HUES6 (cell line): Measurements from ENCODE around the gene PRDX5.
"Not testable (repeated sequence)": the region's sequence is repeated elsewhere in the genome, so short reads cannot be mapped to it uniquely, and the experiment has no call there.

Experiments used
- H3K27ac ChIP-seq: 2 replicates; pipeline ENCODE4 v1.7.0; 2013; ENCODE audit warnings: low read depth, mild to moderate bottlenecking, low read length, inconsistent platforms
- H3K27me3 ChIP-seq: 2 replicates; pipeline ENCODE4 v1.6.1; 2013; ENCODE audit warnings: low read length; ENCODE audit not compliant: control insufficient read depth, insufficient read depth
- H3K36me3 ChIP-seq: 2 replicates; pipeline ENCODE4 v1.6.1; 2013; ENCODE audit warnings: low read length; ENCODE audit not compliant: control insufficient read depth, insufficient read depth
- H3K4me1 ChIP-seq: 2 replicates; pipeline ENCODE4 v1.6.1; 2013; ENCODE audit warnings: low read length; ENCODE audit not compliant: control insufficient read depth, insufficient read depth
- H3K4me3 ChIP-seq: 2 replicates; pipeline ENCODE4 v1.5.1; 2013; ENCODE audit warnings: low read depth, low read length
- H3K9ac ChIP-seq: one replicate; pipeline ENCODE4 v1.6.1; 2013; ENCODE audit warnings: mild to moderate bottlenecking, low read length
- H3K9me3 ChIP-seq: 2 replicates; pipeline ENCODE4 v1.6.1; 2013; ENCODE audit warnings: low read depth, low read length; ENCODE audit not compliant: control insufficient read depth, insufficient read depth

Gene PRDX5

GRCh38 chr11:64321026-64321425 is 3.1 kb downstream of the PRDX5 start:
- H3K4me1 ChIP-seq, result peaks cover 33% of the 10 kb centered on the region
- H3K27ac ChIP-seq, result no peak overlapping the region
- no peak overlapping the region for H3K4me3 ChIP-seq
- H3K9me3 ChIP-seq, result no peaks in the 10 kb centered on the region
- H3K9ac ChIP-seq, result no peak overlapping the region
- H3K36me3 ChIP-seq, result peaks cover 38% of the 10 kb centered on the region
- H3K27me3 ChIP-seq, result no peaks in the 10 kb centered on the region

DNA sequence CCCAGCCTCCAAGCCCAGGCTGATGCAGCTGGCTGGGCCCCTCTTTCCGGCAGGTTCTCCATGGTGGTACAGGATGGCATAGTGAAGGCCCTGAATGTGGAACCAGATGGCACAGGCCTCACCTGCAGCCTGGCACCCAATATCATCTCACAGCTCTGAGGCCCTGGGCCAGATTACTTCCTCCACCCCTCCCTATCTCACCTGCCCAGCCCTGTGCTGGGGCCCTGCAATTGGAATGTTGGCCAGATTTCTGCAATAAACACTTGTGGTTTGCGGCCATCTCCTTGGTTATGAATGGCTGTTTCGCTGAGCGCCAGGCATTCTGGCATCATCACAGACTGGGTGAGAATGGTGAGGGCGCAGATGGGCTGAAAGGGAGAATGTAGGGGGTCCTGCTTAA is 3.6 kb downstream of the PRDX5 start:
- Histone ChIP-seq H3K4me3 (no peak overlapping the region), H3K36me3 (peaks cover 34% of the 10 kb centered on the region), H3K27ac (no peak overlapping the region), H3K9ac (no peak overlapping the region), H3K27me3 (no peaks in the 10 kb centered on the region), H3K9me3 (no peaks in the 10 kb centered on the region), H3K4me1 (peaks cover 33% of the 10 kb centered on the region)

DNA sequence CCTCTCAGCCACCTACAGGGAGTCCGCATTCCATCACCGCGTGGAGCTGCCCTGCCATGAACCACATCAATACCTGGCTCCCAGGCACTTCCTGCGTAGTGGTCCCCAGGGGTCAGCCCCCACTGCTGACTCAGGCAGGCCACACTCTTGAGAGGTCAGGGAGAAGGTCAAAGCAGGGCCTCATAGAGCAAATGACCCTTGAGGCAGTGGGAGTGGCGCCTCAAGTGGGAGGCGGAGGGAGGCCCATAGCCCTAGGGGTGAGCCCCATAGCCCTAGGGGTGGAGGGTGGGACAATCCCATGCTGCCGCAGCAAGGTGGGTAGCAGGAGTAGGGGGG is 5.0 kb downstream of the PRDX5 start:
- Histone ChIP-seq H3K9ac (no peak overlapping the region), H3K9me3 (no peaks in the 10 kb centered on the region), H3K36me3 (peaks cover 34% of the 10 kb centered on the region), H3K4me1 (peaks cover 33% of the 10 kb centered on the region), H3K27ac (no peak overlapping the region), H3K27me3 (no peaks in the 10 kb centered on the region), H3K4me3 (no peak overlapping the region)

DNA sequence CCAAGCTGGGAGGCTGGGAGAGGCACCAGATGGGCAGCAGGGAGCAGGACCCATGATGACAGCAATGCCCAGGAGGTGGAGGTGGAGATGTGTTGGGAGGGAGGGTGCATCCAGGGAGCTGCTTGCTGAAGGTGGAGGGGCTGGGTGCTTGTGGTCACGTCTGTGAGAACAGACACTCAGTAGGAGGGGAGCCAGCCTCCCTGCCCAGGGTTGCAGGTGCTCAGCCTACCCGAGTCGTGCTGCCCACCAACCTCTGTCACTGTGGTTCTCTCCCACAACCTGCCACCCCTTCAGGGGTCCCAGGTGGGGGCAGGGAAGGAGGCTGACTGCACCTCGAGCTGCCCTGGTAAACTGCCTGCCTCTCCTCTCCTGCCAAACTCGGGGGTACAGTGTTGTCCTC is 5.5 kb downstream of the PRDX5 start:
- Histone ChIP-seq H3K9me3 (no peaks in the 10 kb centered on the region), H3K9ac (no peak overlapping the region), H3K4me3 (no peak overlapping the region), H3K4me1 (peaks cover 33% of the 10 kb centered on the region), H3K36me3 (peaks cover 34% of the 10 kb centered on the region), H3K27me3 (no peaks in the 10 kb centered on the region), H3K27ac (no peak overlapping the region)

DNA sequence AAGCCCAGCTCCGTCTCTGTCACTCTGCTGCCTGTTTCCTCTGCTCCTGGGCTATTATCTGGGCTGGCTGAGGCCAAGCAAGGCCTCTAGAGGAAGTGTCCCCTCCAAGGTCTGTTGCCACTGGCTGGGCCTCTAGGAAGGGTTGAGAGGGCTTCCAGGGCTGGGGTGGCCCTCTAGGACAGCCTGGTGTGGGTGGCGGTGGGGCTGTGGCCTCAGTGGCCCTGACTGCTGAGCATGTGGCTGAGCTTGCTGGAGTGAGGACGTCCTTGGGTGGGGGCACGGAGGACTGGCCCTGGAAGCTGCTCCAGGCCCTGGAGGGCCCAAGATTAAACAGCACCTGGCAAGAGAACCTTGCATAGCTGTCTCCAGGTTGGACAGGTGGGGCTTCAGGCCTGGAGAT is 6.1 kb downstream of the PRDX5 start:
- H3K27me3 ChIP-seq, H3K9me3 ChIP-seq, H3K4me3 ChIP-seq, H3K9ac ChIP-seq: not testable (repeated sequence)
- H3K36me3 ChIP-seq, result peaks cover 34% of the 10 kb centered on the region
- H3K27ac ChIP-seq, result peak overlapping the region; percentile 46; the same call in 1 of the 2 replicates
- peaks cover 31% of the 10 kb centered on the region for H3K4me1 ChIP-seq

DNA sequence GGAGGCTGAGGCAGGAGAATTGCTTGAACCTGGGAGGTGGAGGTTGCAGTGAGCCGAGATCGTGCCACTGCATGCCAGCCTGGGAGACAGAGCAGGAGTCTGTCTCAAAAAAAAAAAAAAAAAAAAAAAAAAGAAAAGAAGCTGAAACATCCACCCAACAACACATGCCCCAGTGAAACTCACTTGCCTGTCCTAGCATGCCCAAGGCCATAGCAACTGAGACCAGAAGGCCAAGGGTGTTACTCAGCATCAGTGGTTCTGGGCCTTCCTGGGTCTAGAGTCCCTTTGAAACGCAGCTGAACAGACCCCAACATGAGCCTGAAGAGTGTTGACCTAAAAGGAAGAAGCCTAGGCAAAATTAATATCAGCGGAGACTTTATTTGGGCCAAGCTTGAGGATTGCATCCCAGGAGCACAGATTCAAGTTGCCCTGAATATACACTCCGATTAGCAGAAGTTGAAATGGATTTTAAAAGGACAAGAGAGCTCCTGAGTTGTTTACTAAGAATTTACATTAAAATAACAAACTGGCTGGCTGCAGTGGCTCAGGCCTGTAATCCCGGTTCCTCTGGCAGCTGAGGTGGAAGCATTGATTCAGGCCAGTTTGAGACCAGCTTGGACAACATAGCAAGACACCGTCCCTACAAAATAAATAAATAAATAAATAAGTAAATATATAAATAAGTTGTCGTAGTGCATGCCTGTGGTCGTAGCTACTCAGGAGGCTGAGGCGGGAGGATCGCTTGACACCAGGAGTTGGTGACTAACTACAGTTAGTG is 7.0 kb downstream of the PRDX5 start:
- Histone ChIP-seq H3K4me1 (peaks cover 24% of the 10 kb centered on the region; the same call in 1 of the 2 replicates), H3K27ac (no peak overlapping the region), H3K36me3 (peaks cover 28% of the 10 kb centered on the region), H3K27me3 (no peaks in the 10 kb centered on the region), H3K4me3 (no peak overlapping the region), H3K9me3 (no peaks in the 10 kb centered on the region), H3K9ac (no peak overlapping the region)

GRCh38 chr11:64327375-64327774 is 9.5 kb downstream of the PRDX5 start:
- no peaks in the 10 kb centered on the region for H3K27me3 ChIP-seq
- H3K36me3 ChIP-seq, result peaks cover 9% of the 10 kb centered on the region
- peaks cover 39% of the 10 kb centered on the region for H3K4me1 ChIP-seq
- H3K9me3 ChIP-seq, result no peaks in the 10 kb centered on the region
- no peak overlapping the region for H3K9ac ChIP-seq
- no peak overlapping the region for H3K27ac ChIP-seq
- H3K4me3 ChIP-seq, result no peak overlapping the region

GRCh38 chr11:64327993-64328392 is 10.1 kb downstream of the PRDX5 start:
- no peak overlapping the region for H3K27ac ChIP-seq
- H3K4me1 ChIP-seq, result peaks cover 33% of the 10 kb centered on the region
- H3K9ac ChIP-seq, result no peak overlapping the region
- H3K27me3 ChIP-seq, result no peaks in the 10 kb centered on the region
- peaks cover 2% of the 10 kb centered on the region; the same call in 1 of the 2 replicates for H3K36me3 ChIP-seq
- no peak overlapping the region for H3K4me3 ChIP-seq
- no peaks in the 10 kb centered on the region for H3K9me3 ChIP-seq

DNA sequence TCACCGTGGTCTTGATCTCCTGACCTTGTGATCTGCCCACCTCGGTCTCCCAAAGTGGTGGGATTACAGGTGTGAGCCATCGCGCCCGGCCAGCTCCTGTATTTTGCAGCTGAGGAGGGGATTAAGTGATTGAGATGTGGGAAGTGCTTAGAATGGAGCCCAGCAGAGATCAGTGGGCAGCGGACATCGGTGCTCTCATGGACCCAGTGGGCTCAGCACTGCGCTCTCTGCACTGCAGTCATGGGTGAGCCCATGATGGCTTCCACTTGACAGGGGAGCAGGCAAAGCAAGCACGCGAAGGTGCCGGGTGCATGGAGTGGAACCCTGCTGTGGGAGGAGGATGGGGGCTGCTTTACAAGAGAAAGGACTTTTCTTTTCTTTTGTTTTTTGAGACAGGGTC is 13.0 kb downstream of the PRDX5 start:
- Histone ChIP-seq H3K27ac (no peak overlapping the region), H3K4me1 (peaks cover 16% of the 10 kb centered on the region), H3K9me3 (no peaks in the 10 kb centered on the region), H3K27me3 (no peaks in the 10 kb centered on the region), H3K36me3 (no peaks in the 10 kb centered on the region), H3K9ac (no peak overlapping the region), H3K4me3 (no peak overlapping the region)

DNA sequence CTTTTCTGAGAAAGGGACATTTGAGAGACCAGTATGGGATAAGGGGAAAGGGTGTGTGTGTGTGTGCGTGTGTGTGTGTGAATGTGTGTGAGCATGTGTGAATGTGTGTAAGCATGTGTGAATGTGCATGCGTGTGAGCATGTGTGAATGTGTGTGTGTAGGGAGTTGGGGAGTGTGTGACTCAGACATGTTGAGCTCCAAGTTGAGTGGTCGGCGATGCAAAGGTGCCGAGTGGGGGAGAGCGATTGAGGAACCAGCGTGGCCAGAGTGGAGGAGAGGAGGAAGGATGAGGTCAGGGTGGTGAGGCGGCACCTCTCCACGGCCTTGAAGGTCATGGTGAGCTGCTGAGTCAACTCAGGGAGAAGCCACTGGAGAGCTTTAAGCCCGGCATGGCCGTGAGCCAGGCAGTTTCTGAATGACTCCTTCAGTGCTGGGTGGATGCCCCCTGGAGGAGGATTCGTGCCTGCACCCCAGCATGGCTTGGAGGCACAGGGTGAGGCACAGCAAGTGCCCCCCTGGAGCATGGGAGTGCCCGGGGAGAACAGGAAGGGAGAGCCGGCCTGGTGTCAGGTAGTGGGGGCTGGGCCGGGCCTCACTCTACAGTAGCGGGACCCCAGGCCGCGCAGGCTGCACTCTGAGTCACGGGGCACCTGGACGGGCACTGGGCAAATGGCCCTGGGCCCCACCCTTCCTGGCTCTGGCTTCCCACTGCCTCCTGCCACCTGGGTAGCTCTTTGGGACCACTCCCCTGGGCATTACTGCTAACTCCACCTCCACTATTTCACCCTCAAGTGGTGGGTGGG is 13.8 kb downstream of the PRDX5 start:
- Histone ChIP-seq H3K4me3 (no peak overlapping the region), H3K27ac (no peak overlapping the region), H3K27me3 (no peaks in the 10 kb centered on the region), H3K9ac (peak overlapping the region; percentile 0), H3K9me3 (no peaks in the 10 kb centered on the region), H3K4me1 (peaks cover 16% of the 10 kb centered on the region), H3K36me3 (no peaks in the 10 kb centered on the region)

GRCh38 chr11:64333556-64333955 is 15.6 kb downstream of the PRDX5 start:
- peaks cover 16% of the 10 kb centered on the region for H3K4me1 ChIP-seq
- no peak overlapping the region for H3K27ac ChIP-seq
- H3K36me3 ChIP-seq, result no peaks in the 10 kb centered on the region

More at GRCh38 chr11:64333556-64333955, 15.6 kb downstream of the PRDX5 start:
- Histone ChIP-seq H3K9ac (no peak overlapping the region), H3K27me3 (no peaks in the 10 kb centered on the region), H3K9me3 (no peaks in the 10 kb centered on the region), H3K4me3 (no peak overlapping the region)
